ENCODE data around the gene CLTCL1. TPM values are rescaled to one million over a fixed set of nuclear protein-coding genes. Genes with fewer than 3 reads are reported as not detected.
A peak's percentile ranks its signal among the peaks of the same experiment; 100 is the strongest.

CLTCL1 gene
- total and polyA plus RNA-seq, 9 of the 15 experiments (the other 6 are each of a cell fraction or from before 2014, with no cell fraction given) = 1.1 to 11.7 (median 5.0) TPM

DNA sequence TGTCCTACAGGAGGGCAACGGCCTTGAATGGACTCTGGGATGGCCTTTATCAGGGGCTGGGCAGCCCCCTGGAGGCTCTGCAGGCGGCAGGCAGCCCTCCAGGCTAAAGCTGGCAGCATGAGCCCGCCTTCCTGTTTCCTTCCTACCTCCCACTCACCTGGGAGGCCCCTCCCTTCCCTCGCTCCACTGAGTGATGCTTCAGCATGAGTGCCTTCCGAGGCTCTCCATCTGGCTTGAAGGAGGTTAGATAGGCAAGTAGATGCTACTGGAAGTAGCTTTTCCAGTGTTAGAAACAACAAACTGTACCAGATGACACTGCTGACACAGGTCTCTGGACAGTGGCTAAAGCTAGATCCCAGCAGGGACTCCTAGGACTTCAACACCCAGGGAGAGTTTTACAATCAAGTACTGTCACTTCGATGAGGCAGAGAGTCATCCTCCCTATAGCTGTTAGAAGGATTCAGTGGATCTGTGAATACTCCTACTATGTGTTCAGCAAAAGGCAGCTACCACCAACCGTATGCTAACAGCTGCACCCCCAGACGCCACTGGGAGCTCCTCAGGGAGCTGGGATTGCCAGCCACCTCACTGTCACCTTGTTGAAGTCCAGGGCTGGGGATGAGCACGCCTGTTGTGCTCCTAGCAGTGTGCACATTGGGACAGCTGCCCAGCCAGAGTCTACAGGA is 108.9 kb downstream of the CLTCL1 start:
- Histone ChIP-seq H3K4me2 (ENCODE audit: insufficient read depth, low read length) (no peak overlapping the region), H2AFZ (ENCODE audit: low read depth, low read length) (no peak overlapping the region), H3K4me3 (no peak overlapping the region), H3K79me2 (ENCODE audit: control insufficient read depth, insufficient read depth, low read length) (peaks cover 8% of the 10 kb centered on the region), H3K4me1 (replicated peaks in 1 of 2; ENCODE audit: control insufficient read depth in 2 of 2, insufficient read depth in 2 of 2, low read length in 2 of 2) (peaks cover 6 to 69% of the 10 kb centered on the region in 2 experiments), H3K27ac (ENCODE audit: extremely low read depth, low read depth, low read length) (no peak overlapping the region), H3K27me3 (ENCODE audit: control insufficient read depth in 2 of 2, insufficient read depth in 2 of 2, low read length in 2 of 2) (peaks cover 17 to 46% of the 10 kb centered on the region in 2 experiments; a peak in 4 of 5 replicates), H4K20me1 (replicated peaks; ENCODE audit: control insufficient read depth, insufficient read depth, low read length) (no peaks in the 10 kb centered on the region; the same call in 1 of the 2 replicates), H3K9ac (ENCODE audit: insufficient read depth in 1 of 2, low read depth in 2 of 2, low read length in 2 of 2) (peak overlapping the region in 1 of 2 experiments; percentile 59; a peak in 2 of 4 replicates), H3K9me1 (ENCODE audit: control insufficient read depth, insufficient read depth, low read length) (no peaks in the 10 kb centered on the region), H3K9me3 (replicated peaks; ENCODE audit: control insufficient read depth, insufficient read depth, low read depth, low read length) (no peaks in the 10 kb centered on the region), H3K36me3 (ENCODE audit: control insufficient read depth, insufficient read depth, low read length) (no peaks in the 10 kb centered on the region; the same call in 2 of the 3 replicates)
- intact Hi-C loops (cut with micrococcal nuclease) = no loop called here
- no TSS peak for BruUV-seq (replicated peaks)
- WGBS (ENCODE audit: insufficient coverage, low coverage, missing lambda C conversion rate) = 5% methylated on average over 9 of the region's 9 CpGs
- ChIA-PET POLR2A (interaction anchor here (0.6 to 11.1 kb wide), 10 partner anchors 13 to 310 kb away, joined by 3 to 191 read pairs (median 4); partner anchors contain the start of gene ESS2), CTCF (ENCODE audit: low intra/inter-chr PET ratio) (no interaction called here)
- DNase-seq (ENCODE audit: extremely low read depth in 1 of 4, low spot score in 3 of 4) = peak in 2 of 4 experiments; percentile 42 to 63
- in situ Hi-C loops (cut with MboI) = no loop called here
- no peak for FAIRE-seq
- ATAC-seq = no peak
- no peak for TF ChIP-seq TCF3 (CRISPR knock-in tag; IDR thresholded peaks at IDR 0.05)
- TF ChIP-seq CXXC5 (CRISPR knock-in tag; IDR thresholded peaks at IDR 0.05) = no peak
- TF ChIP-seq SIN3A (IDR thresholded peaks at IDR 0.05; ENCODE audit: borderline replicate concordance in 2 of 2, control insufficient read depth in 1 of 2, low read depth in 2 of 2, low read length in 2 of 2) = 0 out of 4 replicates have a peak, but pooled peaks of 1 of the 2 experiments have one; percentile 44
- no peak for TF ChIP-seq RBM14 (IDR thresholded peaks at IDR 0.05; ENCODE audit: borderline replicate concordance, insufficient read depth, low read depth, low read length)
- peak; percentile 37; the same call in 1 of the 2 replicates for TF ChIP-seq EGR1 (conservative IDR thresholded peaks at IDR 0.05)
- TF ChIP-seq HMGXB4 (CRISPR knock-in tag; IDR thresholded peaks at IDR 0.05) = no peak; the same call in 1 of the 2 replicates
- TF ChIP-seq SMC3 (conservative IDR thresholded peaks at IDR 0.05; ENCODE audit: insufficient read depth, low read depth, low read length) = no peak
- no peak for TF ChIP-seq E2F4 (CRISPR knock-in tag; IDR thresholded peaks at IDR 0.05; ENCODE audit: low read depth)
- 0 out of 2 replicates have a peak, but pooled peaks have one; percentile 15 for TF ChIP-seq KLF1 (tag; IDR thresholded peaks at IDR 0.05)
- TF ChIP-seq ZNF740 (CRISPR knock-in tag; IDR thresholded peaks at IDR 0.05) = no peak
- no peak for TF ChIP-seq ZNF740 (tag; IDR thresholded peaks at IDR 0.05)
- TF ChIP-seq ETS2 (tag; IDR thresholded peaks at IDR 0.05; ENCODE audit: borderline replicate concordance, poor library complexity, severe bottlenecking) = no peak
- no peak for TF ChIP-seq ZNF445 (CRISPR knock-in tag; IDR thresholded peaks at IDR 0.05; ENCODE audit: low read depth)
- TF ChIP-seq CTBP1 (IDR thresholded peaks at IDR 0.05; ENCODE audit: borderline replicate concordance) = peak; percentile 47
- TF ChIP-seq SETDB1 (IDR thresholded peaks at IDR 0.05; ENCODE audit: low read length) = peak; percentile 6
